Liver (tissue), 9 donors: ENCODE measurements around the gene SEMA3C. TPM values are rescaled to one million over a fixed set of nuclear protein-coding genes. Genes with fewer than 3 reads are reported as not detected.

Experiments used
- DNase-seq: peaks from one replicate; pipeline ENCODE4 v3.0.0-alpha.2; 2017; ENCODE audit warnings: low spot score
- H3K27ac ChIP-seq, 2 donors: one replicate each; pipeline ENCODE4 v1.7.0; 2013; ENCODE audit warnings: inconsistent platforms in 2 of 2, low read length in 2 of 2, control low read depth in 1 of 2, low read depth in 1 of 2, mild to moderate bottlenecking in 1 of 2
- H3K27me3 ChIP-seq, 4 donors: one replicate each; pipeline versions ENCODE4 v1.6.1 to v1.7.0; 2013; ENCODE audit warnings: low read length in 3 of 4, inconsistent platforms in 1 of 4, mild to moderate bottlenecking in 1 of 4, moderate library complexity in 1 of 4; ENCODE audit not compliant: control insufficient read depth in 4 of 4, insufficient read depth in 4 of 4
- H3K36me3 ChIP-seq, 4 donors: one replicate each; pipeline versions ENCODE4 v1.6.1 to v1.7.0; 2013; ENCODE audit warnings: low read length in 3 of 4, mild to moderate bottlenecking in 3 of 4, low read depth in 1 of 4, moderate library complexity in 1 of 4; ENCODE audit not compliant: control insufficient read depth in 4 of 4, insufficient read depth in 3 of 4
- H3K4me1 ChIP-seq, 4 donors: one replicate each; pipeline versions ENCODE4 v1.6.1 to v1.7.0; 2013; ENCODE audit warnings: low read length in 3 of 4, mild to moderate bottlenecking in 3 of 4, moderate library complexity in 1 of 4; ENCODE audit not compliant: control insufficient read depth in 4 of 4, insufficient read depth in 4 of 4
- H3K4me3 ChIP-seq, 3 donors: one replicate each; pipeline versions ENCODE4 v1.6.1 to v1.7.0; 2013; ENCODE audit warnings: low read length in 3 of 3, control low read depth in 1 of 3, low read depth in 1 of 3, mild to moderate bottlenecking in 1 of 3
- H3K9ac ChIP-seq, 2 donors: one replicate each; pipeline ENCODE4 v1.7.0; 2013; ENCODE audit warnings: low read length in 2 of 2, mild to moderate bottlenecking in 2 of 2, moderate library complexity in 2 of 2, control low read depth in 1 of 2, low read depth in 1 of 2
- H3K9me3 ChIP-seq, 4 donors: one replicate each; pipeline versions ENCODE4 v1.6.1 to v1.7.0; 2013; ENCODE audit warnings: low read length in 3 of 4; ENCODE audit not compliant: control insufficient read depth in 4 of 4
- ATF3 ChIP-seq: IDR thresholded peaks from 2 replicates; pipeline ENCODE4 v1.6.1; 2016; ENCODE audit warnings: antibody characterized with exemption
- EGR1 ChIP-seq, 2 donors: IDR thresholded peaks; 2 replicates each; pipeline ENCODE4 v1.6.1; 2016 to 2018; ENCODE audit warnings: antibody characterized with exemption in 2 of 2, low read depth in 2 of 2
- FOXA1 ChIP-seq: IDR thresholded peaks from 2 replicates; pipeline ENCODE4 v1.6.1; 2016; ENCODE audit warnings: antibody characterized with exemption
- FOXA2 ChIP-seq: IDR thresholded peaks from 2 replicates; pipeline ENCODE4 v1.6.1; 2016; ENCODE audit warnings: antibody characterized with exemption
- GABPA ChIP-seq, 2 donors: IDR thresholded peaks in 1 of 2; conservative IDR thresholded peaks in 1 of 2; 2 replicates each; pipeline ENCODE4 v1.6.1; 2016; ENCODE audit warnings: antibody characterized with exemption in 2 of 2, mild to moderate bottlenecking in 1 of 2, moderate library complexity in 1 of 2
- HNF4A ChIP-seq, 2 donors: conservative IDR thresholded peaks; 2 replicates each; pipeline ENCODE4 v1.6.1; 2016; ENCODE audit warnings: antibody characterized with exemption in 2 of 2, mild to moderate bottlenecking in 2 of 2
- HNF4G ChIP-seq: IDR thresholded peaks from 2 replicates; pipeline ENCODE4 v1.6.1; 2016; ENCODE audit warnings: antibody characterized with exemption
- JUND ChIP-seq, 2 donors: IDR thresholded peaks; 2 replicates each; pipeline ENCODE4 v1.6.1; 2016; ENCODE audit warnings: antibody characterized with exemption in 2 of 2
- MAX ChIP-seq: IDR thresholded peaks from 2 replicates; pipeline ENCODE4 v1.6.1; 2016; ENCODE audit warnings: antibody characterized with exemption
- NR2F2 ChIP-seq: IDR thresholded peaks from 2 replicates; pipeline ENCODE4 v1.6.1; 2016; ENCODE audit warnings: antibody characterized with exemption
- RAD21 ChIP-seq, 2 donors: IDR thresholded peaks; 2 replicates each; pipeline ENCODE4 v1.6.1; 2016; ENCODE audit warnings: antibody characterized with exemption in 2 of 2, mild to moderate bottlenecking in 2 of 2
- REST ChIP-seq: IDR thresholded peaks from 2 replicates; pipeline ENCODE4 v1.6.1; 2016; ENCODE audit warnings: antibody characterized with exemption, mild to moderate bottlenecking
- RXRA ChIP-seq, 2 donors: IDR thresholded peaks; 2 replicates each; pipeline ENCODE4 v1.6.1; 2017 to 2018; ENCODE audit warnings: antibody characterized with exemption in 2 of 2, mild to moderate bottlenecking in 1 of 2
- SP1 ChIP-seq: IDR thresholded peaks from 2 replicates; pipeline ENCODE4 v1.6.1; 2018; ENCODE audit warnings: antibody characterized with exemption, mild to moderate bottlenecking
- TAF1 ChIP-seq: conservative IDR thresholded peaks from 2 replicates; pipeline ENCODE4 v1.6.1; 2016; ENCODE audit warnings: antibody characterized with exemption, mild to moderate bottlenecking
- YY1 ChIP-seq: IDR thresholded peaks from 2 replicates; pipeline ENCODE4 v1.6.1; 2016; ENCODE audit warnings: antibody characterized with exemption, mild to moderate bottlenecking
- WGBS: extraction: QIAGEN DNeasy Blood & Tissue Kit; methylation state at CpG from one replicate; pipeline ENCODE4 v1.1.7; 2013; 5-methylcytosine and 5-hydroxymethylcytosine counted together
- polyA plus RNA-seq, 2 donors: library from polyadenylated mRNA; stranded (reverse) in 1 of 2; unstranded in 1 of 2; fragments of 200-250 nt in 1 of 2; fragments of >200 nt in 1 of 2; fragmentation: Nextera tagmentation in 1 of 2; extraction: Ambion mirVana in 1 of 2; gene quantifications; one replicate each; pipeline versions ENCODE4 v1.2.1 to v1.2.3, GENCODE V29; 2013 to 2015
- total RNA-seq, 2 donors: library from RNA; depleted of rRNA; stranded (reverse); fragments of >200 nt; gene quantifications; one replicate each; pipeline ENCODE4 v1.2.3, GENCODE V29; 2014
- TF ChIP-seq, protein P1 (sequence below): fragments of 150-350 bp; IDR thresholded peaks from 2 replicates; pipeline ENCODE4 v1.5.1; 2017; ENCODE audit warnings: improper control_type of control experiment, low read depth, low read length; ENCODE audit not compliant: missing input control
- TF ChIP-seq, protein P2 (sequence below): IDR thresholded peaks from 2 replicates; pipeline ENCODE4 v1.6.1; 2016; ENCODE audit warnings: antibody characterized with exemption
- donor health status: healthy.
- donor health status: healthy.
- donor health status: healthy.
- donor health status: healthy.
- donor health status: healthy.

Gene SEMA3C
- total and polyA plus RNA-seq, 4 donors: 0.20 to 1.8 (median 0.64) TPM

DNA sequence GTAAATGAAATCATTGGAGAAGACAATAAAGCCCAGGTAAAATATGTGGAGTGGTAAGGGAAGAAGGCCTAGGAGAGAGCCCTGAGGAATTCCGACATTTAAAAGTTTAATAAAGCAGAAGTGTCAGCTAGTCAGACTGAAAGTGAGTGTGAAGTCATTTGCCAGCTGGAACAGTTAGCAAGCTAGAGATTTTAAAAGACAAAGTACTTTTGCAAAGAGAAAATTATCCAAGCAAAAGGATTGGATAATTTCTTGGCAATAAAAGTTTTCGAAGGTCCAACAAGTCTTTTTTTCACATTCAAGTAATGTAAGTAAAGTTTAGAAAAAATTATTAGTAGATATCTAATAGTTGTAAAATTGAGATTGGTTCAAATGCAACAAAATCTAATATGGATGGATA is 27.1 kb upstream of the SEMA3C start:
- 69% methylated on average over 2 of the region's 2 CpGs for WGBS
- Histone ChIP-seq H3K9me3 (no peaks in the 10 kb centered on the region), H3K27ac (no peak overlapping the region), H3K27me3 (no peaks in the 10 kb centered on the region), H3K9ac (no peak overlapping the region), H3K36me3 (no peaks in the 10 kb centered on the region), H3K4me3 (no peak overlapping the region), H3K4me1 (no peaks in the 10 kb centered on the region)
- no peak for DNase-seq
- TF ChIP-seq, protein P1, sequence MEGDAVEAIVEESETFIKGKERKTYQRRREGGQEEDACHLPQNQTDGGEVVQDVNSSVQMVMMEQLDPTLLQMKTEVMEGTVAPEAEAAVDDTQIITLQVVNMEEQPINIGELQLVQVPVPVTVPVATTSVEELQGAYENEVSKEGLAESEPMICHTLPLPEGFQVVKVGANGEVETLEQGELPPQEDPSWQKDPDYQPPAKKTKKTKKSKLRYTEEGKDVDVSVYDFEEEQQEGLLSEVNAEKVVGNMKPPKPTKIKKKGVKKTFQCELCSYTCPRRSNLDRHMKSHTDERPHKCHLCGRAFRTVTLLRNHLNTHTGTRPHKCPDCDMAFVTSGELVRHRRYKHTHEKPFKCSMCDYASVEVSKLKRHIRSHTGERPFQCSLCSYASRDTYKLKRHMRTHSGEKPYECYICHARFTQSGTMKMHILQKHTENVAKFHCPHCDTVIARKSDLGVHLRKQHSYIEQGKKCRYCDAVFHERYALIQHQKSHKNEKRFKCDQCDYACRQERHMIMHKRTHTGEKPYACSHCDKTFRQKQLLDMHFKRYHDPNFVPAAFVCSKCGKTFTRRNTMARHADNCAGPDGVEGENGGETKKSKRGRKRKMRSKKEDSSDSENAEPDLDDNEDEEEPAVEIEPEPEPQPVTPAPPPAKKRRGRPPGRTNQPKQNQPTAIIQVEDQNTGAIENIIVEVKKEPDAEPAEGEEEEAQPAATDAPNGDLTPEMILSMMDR: no peak
- TF ChIP-seq JUND (IDR thresholded peaks at IDR 0.05): no peak
- no peak for TF ChIP-seq EGR1 (IDR thresholded peaks at IDR 0.05; ENCODE audit: low read depth in 2 of 2)
- TF ChIP-seq REST: no peak
- TF ChIP-seq FOXA1: no peak
- no peak for TF ChIP-seq NR2F2
- no peak for TF ChIP-seq MAX

- H3K36me3 ChIP-seq: no peaks in the 10 kb centered on the region
- no peaks in the 10 kb centered on the region for H3K4me1 ChIP-seq
- DNase-seq: no peak
- H3K9me3 ChIP-seq: no peaks in the 10 kb centered on the region
- no peaks in the 10 kb centered on the region for H3K27me3 ChIP-seq
- TF ChIP-seq SP1 (no peak), FOXA1 (no peak), NR2F2 (no peak), FOXA2 (no peak), HNF4A (conservative IDR thresholded peaks at IDR 0.05) (no peak), ATF3 (no peak), RXRA (IDR thresholded peaks at IDR 0.05) (no peak), MAX (no peak), REST (no peak), GABPA (IDR thresholded peaks at IDR 0.05 in 1 of 2, conservative IDR thresholded peaks at IDR 0.05 in 1 of 2) (no peak), TAF1 (no peak), JUND (IDR thresholded peaks at IDR 0.05) (no peak), HNF4G (no peak), YY1 (no peak), EGR1 (IDR thresholded peaks at IDR 0.05; ENCODE audit: low read depth in 2 of 2) (no peak), RAD21 (IDR thresholded peaks at IDR 0.05) (no peak)
- TF ChIP-seq, protein P2, sequence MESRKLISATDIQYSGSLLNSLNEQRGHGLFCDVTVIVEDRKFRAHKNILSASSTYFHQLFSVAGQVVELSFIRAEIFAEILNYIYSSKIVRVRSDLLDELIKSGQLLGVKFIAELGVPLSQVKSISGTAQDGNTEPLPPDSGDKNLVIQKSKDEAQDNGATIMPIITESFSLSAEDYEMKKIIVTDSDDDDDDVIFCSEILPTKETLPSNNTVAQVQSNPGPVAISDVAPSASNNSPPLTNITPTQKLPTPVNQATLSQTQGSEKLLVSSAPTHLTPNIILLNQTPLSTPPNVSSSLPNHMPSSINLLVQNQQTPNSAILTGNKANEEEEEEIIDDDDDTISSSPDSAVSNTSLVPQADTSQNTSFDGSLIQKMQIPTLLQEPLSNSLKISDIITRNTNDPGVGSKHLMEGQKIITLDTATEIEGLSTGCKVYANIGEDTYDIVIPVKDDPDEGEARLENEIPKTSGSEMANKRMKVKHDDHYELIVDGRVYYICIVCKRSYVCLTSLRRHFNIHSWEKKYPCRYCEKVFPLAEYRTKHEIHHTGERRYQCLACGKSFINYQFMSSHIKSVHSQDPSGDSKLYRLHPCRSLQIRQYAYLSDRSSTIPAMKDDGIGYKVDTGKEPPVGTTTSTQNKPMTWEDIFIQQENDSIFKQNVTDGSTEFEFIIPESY: no peak
- TF ChIP-seq, protein P1: no peak
- no peak overlapping the region for H3K27ac ChIP-seq
- no peak overlapping the region for H3K9ac ChIP-seq
- H3K4me3 ChIP-seq: no peak overlapping the region
- 67% methylated on average over 1 of the region's 1 CpG for WGBS
Measured at GRCh38 chr7:80943342-80943741, 24.5 kb upstream of the SEMA3C start.
